Diencephalon (tissue), 1 donor: ENCODE results near the gene TLE1. TPM values are rescaled to one million over a fixed set of nuclear protein-coding genes. Genes with fewer than 3 reads are reported as not detected.

Source experiments
- small RNA-seq: library from RNA; depleted of rRNA; stranded (forward); fragments of <200 nt; gene quantifications from one replicate; pipeline ENCODE3, GENCODE V24; 2014
- total RNA-seq: library from RNA; depleted of rRNA; stranded (reverse); fragments of >200 nt; gene quantifications from one replicate; pipeline ENCODE4 v1.2.3, GENCODE V29; 2014

TLE1 gene
- 60.2 TPM for total RNA-seq

DNA sequence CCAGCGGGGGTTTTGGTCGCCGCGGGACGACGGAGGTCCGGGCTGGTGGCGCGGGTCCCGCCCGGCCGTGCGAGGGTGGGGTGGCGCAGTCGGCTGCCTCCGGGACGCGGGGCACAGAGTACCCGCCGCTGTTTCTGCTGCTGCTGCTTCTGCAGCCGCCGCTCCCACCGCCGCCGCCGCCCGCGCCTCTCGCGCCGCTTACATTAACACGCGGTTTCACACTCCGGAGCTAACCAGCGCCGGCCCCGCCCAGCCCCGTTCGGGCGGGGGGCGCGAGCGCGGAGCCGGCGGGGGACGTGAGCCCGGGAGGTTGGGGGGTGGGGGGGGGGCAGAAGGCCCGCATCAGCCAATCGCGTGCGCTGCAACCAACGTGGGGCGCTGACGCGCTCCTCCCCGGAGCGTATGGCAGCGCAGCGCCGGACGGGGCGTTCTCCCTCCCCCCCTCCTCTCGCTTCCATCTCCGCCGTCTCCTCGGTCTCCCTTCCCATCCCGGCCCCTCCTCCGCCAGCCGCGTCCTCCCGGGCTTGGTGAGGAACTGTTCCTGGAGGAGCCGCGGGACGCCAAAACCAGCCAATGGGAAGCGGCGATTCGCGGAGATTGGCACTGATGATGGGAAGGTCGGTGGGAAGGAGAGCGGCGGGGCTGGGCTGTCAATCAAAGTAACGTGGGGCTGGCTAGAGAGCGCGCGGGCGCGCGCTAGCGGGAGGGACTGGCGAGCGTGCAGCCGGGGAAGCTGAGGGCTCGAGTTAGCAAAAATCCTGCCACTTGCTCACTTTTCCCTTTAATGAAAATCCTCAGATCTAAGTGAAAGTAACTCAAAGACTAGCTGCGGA is at the start of gene TLE1:
TSS of gene TLE1 (minus strand) at position 205 of the 833 bp plus-strand sequence. CDS start 1,307 bp downstream, outside the sequence.

Small RNAs within 50 kb of the gene (small RNA-seq; reads per million reads assigned to genes)
- not detected for gene RNU6-1035P

Other genes with a start within 250 kb of the TLE1 start
- not detected for gene SPATA31D4, start 238.9 kb upstream of the TLE1 start, total RNA-seq